ENCODE measurements around the gene KIAA2012. TPM values are rescaled to one million over a fixed set of nuclear protein-coding genes. Genes with fewer than 3 reads are reported as not detected.

KIAA2012 gene
- total RNA-seq, 2 donors from 2014 or later = not detected

GRCh38 chr2:202101026-202101579, 28.0 kb downstream of the KIAA2012 start:
- H3K4me3 Mint-ChIP-seq = no peak overlapping the region
- DNase-seq (no peak), ATAC-seq (no peak)
- peaks cover 3% of the 10 kb centered on the region for H3K4me1 Mint-ChIP-seq
- peaks cover 3% of the 10 kb centered on the region for H3K36me3 Mint-ChIP-seq (ENCODE audit: low read depth)
- no peak overlapping the region for H3K27ac Mint-ChIP-seq
- H3K9me3 ChIP-seq (ENCODE audit: control insufficient read depth, low read length, poor library complexity, severe bottlenecking) = no peaks in the 10 kb centered on the region
- peaks cover 24% of the 10 kb centered on the region for H3K27me3 Mint-ChIP-seq

- Mint-ChIP-seq H3K36me3 (ENCODE audit: low read depth) (peaks cover 3% of the 10 kb centered on the region), H3K27me3 (peaks cover 24% of the 10 kb centered on the region), H3K4me3 (no peak overlapping the region), H3K27ac (no peak overlapping the region), H3K4me1 (no peaks in the 10 kb centered on the region)
- no peak for ATAC-seq
- H3K9me3 ChIP-seq (ENCODE audit: control insufficient read depth, low read length, poor library complexity, severe bottlenecking) = no peaks in the 10 kb centered on the region
- no peak for DNase-seq
These were observed 29.5 kb downstream of the KIAA2012 start for GRCh38 chr2:202102425-202103000.

- H3K4me3 Mint-ChIP-seq = no peak overlapping the region
- ATAC-seq = no peak
These were observed 31.3 kb downstream of the KIAA2012 start for GRCh38 chr2:202104286-202104870.

GRCh38 chr2:202105025-202105424, 32.0 kb downstream of the KIAA2012 start:
- Mint-ChIP-seq H3K4me1 (no peaks in the 10 kb centered on the region), H3K36me3 (ENCODE audit: low read depth) (peaks cover 3% of the 10 kb centered on the region), H3K4me3 (no peak overlapping the region), H3K27ac (no peak overlapping the region), H3K27me3 (peaks cover 30% of the 10 kb centered on the region)
- ATAC-seq (no peak), DNase-seq (no peak)
- H3K9me3 ChIP-seq (ENCODE audit: control insufficient read depth, low read length, poor library complexity, severe bottlenecking) = no peaks in the 10 kb centered on the region

More at GRCh38 chr2:202104286-202104870, 31.3 kb downstream of the KIAA2012 start:
- Mint-ChIP-seq H3K27me3 (peaks cover 30% of the 10 kb centered on the region), H3K4me1 (no peaks in the 10 kb centered on the region), H3K27ac (no peak overlapping the region), H3K36me3 (ENCODE audit: low read depth) (peaks cover 3% of the 10 kb centered on the region)
- no peaks in the 10 kb centered on the region for H3K9me3 ChIP-seq (ENCODE audit: control insufficient read depth, low read length, poor library complexity, severe bottlenecking)
- DNase-seq = no peak

GRCh38 chr2:202108345-202108744, 35.3 kb downstream of the KIAA2012 start:
- H3K4me3 Mint-ChIP-seq = no peak overlapping the region
- no peaks in the 10 kb centered on the region for H3K4me1 Mint-ChIP-seq
- H3K9me3 ChIP-seq (ENCODE audit: control insufficient read depth, low read length, poor library complexity, severe bottlenecking) = no peaks in the 10 kb centered on the region
- peaks cover 46% of the 10 kb centered on the region for H3K27me3 Mint-ChIP-seq
- no peak overlapping the region for H3K27ac Mint-ChIP-seq
- DNase-seq = no peak
- peaks cover 3% of the 10 kb centered on the region for H3K36me3 Mint-ChIP-seq (ENCODE audit: low read depth)
- no peak for ATAC-seq

DNA sequence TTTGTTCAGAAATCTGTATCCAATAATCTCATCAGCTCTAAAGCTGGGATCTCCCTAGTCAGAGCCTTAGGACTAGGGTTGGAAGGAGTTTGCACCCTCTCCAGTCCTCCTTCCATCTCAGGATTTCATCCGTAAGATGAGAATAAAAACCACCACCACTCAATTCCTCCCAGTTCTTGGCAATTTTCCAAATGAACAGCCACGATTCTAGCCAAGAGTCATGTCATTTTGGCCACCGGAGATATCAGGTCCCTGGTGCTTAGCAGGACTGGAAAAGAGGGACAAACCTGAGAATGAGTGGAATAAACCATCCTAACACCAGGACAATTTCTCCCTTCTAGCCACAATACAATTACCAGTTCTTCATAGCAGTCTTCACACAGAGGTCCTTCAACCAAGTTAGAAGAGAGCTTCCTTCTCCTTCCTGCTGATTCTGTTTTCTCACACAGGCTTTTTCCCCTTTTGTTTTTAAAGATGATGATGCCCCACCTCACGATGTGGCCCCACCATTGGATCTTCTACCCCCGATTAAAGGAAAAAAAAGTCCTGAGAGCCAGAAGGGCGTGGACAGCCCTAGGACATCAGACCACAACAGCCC, 36.2 kb downstream of the KIAA2012 start:
- no peak overlapping the region for H3K27ac Mint-ChIP-seq
- peaks cover 51% of the 10 kb centered on the region for H3K27me3 Mint-ChIP-seq
- peaks cover 3% of the 10 kb centered on the region for H3K36me3 Mint-ChIP-seq (ENCODE audit: low read depth)
- no peaks in the 10 kb centered on the region for H3K9me3 ChIP-seq (ENCODE audit: control insufficient read depth, low read length, poor library complexity, severe bottlenecking)
- H3K4me1 Mint-ChIP-seq = no peaks in the 10 kb centered on the region
- no peak overlapping the region for H3K4me3 Mint-ChIP-seq
- DNase-seq (no peak), ATAC-seq (no peak)

DNA sequence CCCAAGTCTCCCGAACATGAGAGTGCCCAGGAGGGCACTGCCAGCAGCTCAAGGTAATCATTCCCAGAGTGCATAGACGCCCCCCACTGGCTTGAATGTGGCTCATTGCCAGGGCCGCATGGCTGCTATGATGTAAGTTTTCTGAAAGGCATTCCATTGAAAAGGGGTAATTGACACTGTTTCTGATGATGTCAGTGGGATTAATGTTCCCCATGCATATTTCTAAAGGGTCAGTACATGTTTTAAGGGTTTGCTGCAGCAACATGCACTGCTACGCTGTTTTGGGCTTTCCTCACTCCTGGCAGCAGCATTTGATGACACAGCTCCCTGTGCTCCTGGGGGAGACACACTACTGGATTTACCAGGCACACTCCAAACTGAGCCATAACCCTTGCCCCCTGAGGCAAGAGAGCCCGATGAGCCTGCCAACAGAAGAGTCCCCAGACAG, 36.7 kb downstream of the KIAA2012 start:
- no peaks in the 10 kb centered on the region for H3K9me3 ChIP-seq (ENCODE audit: control insufficient read depth, low read length, poor library complexity, severe bottlenecking)
- DNase-seq = no peak
- Mint-ChIP-seq H3K27ac (no peak overlapping the region), H3K27me3 (peaks cover 50% of the 10 kb centered on the region), H3K36me3 (ENCODE audit: low read depth) (peaks cover 3% of the 10 kb centered on the region), H3K4me1 (no peaks in the 10 kb centered on the region), H3K4me3 (no peak overlapping the region)
- no peak for ATAC-seq

- H3K36me3 Mint-ChIP-seq (ENCODE audit: low read depth) = no peaks in the 10 kb centered on the region
- H3K27me3 Mint-ChIP-seq = peaks cover 55% of the 10 kb centered on the region
- DNase-seq = no peak
- H3K4me1 Mint-ChIP-seq = no peaks in the 10 kb centered on the region
- no peak for ATAC-seq
- H3K27ac Mint-ChIP-seq = no peak overlapping the region
- no peak overlapping the region for H3K4me3 Mint-ChIP-seq
- H3K9me3 ChIP-seq (ENCODE audit: control insufficient read depth, low read length, poor library complexity, severe bottlenecking) = no peaks in the 10 kb centered on the region
These were observed 37.4 kb downstream of the KIAA2012 start for GRCh38 chr2:202110491-202110890.

- peaks cover 69% of the 10 kb centered on the region for H3K27me3 Mint-ChIP-seq
- H3K4me1 Mint-ChIP-seq = no peaks in the 10 kb centered on the region
- no peak overlapping the region for H3K4me3 Mint-ChIP-seq
- H3K36me3 Mint-ChIP-seq (ENCODE audit: low read depth) = no peaks in the 10 kb centered on the region
- DNase-seq (no peak), ATAC-seq (no peak)
- no peak overlapping the region for H3K27ac Mint-ChIP-seq
- no peaks in the 10 kb centered on the region for H3K9me3 ChIP-seq (ENCODE audit: control insufficient read depth, low read length, poor library complexity, severe bottlenecking)
These were observed 39.0 kb downstream of the KIAA2012 start for GRCh38 chr2:202112041-202112440.

- no peaks in the 10 kb centered on the region for H3K9me3 ChIP-seq (ENCODE audit: control insufficient read depth, low read length, poor library complexity, severe bottlenecking)
- no peak overlapping the region for H3K27ac Mint-ChIP-seq
- peaks cover 74% of the 10 kb centered on the region for H3K27me3 Mint-ChIP-seq
- no peaks in the 10 kb centered on the region for H3K36me3 Mint-ChIP-seq (ENCODE audit: low read depth)
- no peaks in the 10 kb centered on the region for H3K4me1 Mint-ChIP-seq
- H3K4me3 Mint-ChIP-seq = no peak overlapping the region
- DNase-seq (no peak), ATAC-seq (no peak)
These were observed 40.6 kb downstream of the KIAA2012 start for GRCh38 chr2:202113571-202114142.

DNA sequence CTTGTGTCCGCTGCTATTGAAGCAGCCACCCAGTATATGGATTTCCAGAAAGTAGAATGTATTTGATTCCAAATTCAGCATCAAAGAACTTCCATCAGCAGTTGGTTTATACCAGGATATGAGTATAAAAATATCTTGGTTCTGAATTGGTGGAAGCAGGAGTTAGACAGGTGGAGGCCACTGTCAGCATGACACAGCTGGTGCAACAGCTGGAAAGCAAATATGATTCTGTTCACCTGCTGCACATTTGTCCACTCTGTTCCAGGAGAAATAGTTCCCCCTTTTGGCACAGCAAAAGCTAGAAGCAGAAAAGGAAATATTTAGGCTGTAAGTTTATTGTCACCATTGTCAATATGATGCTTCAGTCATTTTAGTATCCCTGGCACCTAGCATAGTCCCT, 41.2 kb downstream of the KIAA2012 start:
- Mint-ChIP-seq H3K36me3 (ENCODE audit: low read depth) (no peaks in the 10 kb centered on the region), H3K27ac (no peak overlapping the region), H3K27me3 (peaks cover 67% of the 10 kb centered on the region), H3K4me3 (no peak overlapping the region), H3K4me1 (no peaks in the 10 kb centered on the region)
- ATAC-seq = no peak
- H3K9me3 ChIP-seq (ENCODE audit: control insufficient read depth, low read length, poor library complexity, severe bottlenecking) = no peaks in the 10 kb centered on the region
- DNase-seq = no peak

- Mint-ChIP-seq H3K4me1 (no peaks in the 10 kb centered on the region), H3K27ac (no peak overlapping the region), H3K27me3 (peaks cover 62% of the 10 kb centered on the region), H3K36me3 (ENCODE audit: low read depth) (no peaks in the 10 kb centered on the region), H3K4me3 (no peak overlapping the region)
- no peaks in the 10 kb centered on the region for H3K9me3 ChIP-seq (ENCODE audit: control insufficient read depth, low read length, poor library complexity, severe bottlenecking)
- ATAC-seq (no peak), DNase-seq (no peak)
These were observed 41.7 kb downstream of the KIAA2012 start for GRCh38 chr2:202114795-202115194.

DNA sequence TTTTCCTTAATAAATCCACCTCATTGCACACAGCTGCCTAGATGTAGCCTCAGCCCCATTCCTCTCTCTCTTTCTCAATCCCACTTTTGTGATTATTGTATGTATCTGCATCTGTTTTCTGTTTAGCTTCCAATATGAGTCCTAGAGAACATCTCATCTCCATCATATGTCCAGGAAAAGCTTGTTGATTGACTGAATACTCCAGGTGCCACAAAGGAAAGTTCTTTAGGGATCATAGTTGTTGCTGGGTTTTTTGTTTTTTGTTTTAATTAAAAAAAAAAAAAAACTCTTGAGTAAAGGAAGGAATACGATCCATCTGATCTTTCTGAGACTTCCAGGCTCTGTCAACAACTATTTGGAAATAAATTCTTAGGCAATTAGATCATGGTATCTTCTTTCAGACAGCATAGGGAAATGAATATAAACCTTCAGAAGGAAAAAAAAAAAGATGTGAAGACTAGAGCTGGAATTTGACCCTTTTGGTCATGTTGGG, 42.5 kb downstream of the KIAA2012 start:
- Mint-ChIP-seq H3K36me3 (ENCODE audit: low read depth) (no peaks in the 10 kb centered on the region), H3K27me3 (peaks cover 58% of the 10 kb centered on the region), H3K27ac (no peak overlapping the region), H3K4me1 (no peaks in the 10 kb centered on the region), H3K4me3 (no peak overlapping the region)
- H3K9me3 ChIP-seq (ENCODE audit: control insufficient read depth, low read length, poor library complexity, severe bottlenecking) = no peaks in the 10 kb centered on the region
- ATAC-seq (no peak), DNase-seq (no peak)

All from T-helper 17 cell (primary cell).